OCI-LY3 (cell line): ENCODE results near the gene VASH1.

Experiments
- EZH2phosphoT487 ChIP-seq: fragments of 200-600 bp; shearing (Covaris generic); IDR thresholded peaks from 2 replicates; pipeline ENCODE4 v1.6.1; 2018; ENCODE audit warnings: antibody characterized with exemption, mixed run types, low read depth
- TF ChIP-seq, protein P1 (sequence below): fragments of 200-600, 300-600 bp; sonication (generic); IDR thresholded peaks from 2 replicates; pipeline ENCODE4 v1.5.1; 2014; ENCODE audit warnings: antibody characterized with exemption, low read length, low read depth

- TF ChIP-seq, protein P1, sequence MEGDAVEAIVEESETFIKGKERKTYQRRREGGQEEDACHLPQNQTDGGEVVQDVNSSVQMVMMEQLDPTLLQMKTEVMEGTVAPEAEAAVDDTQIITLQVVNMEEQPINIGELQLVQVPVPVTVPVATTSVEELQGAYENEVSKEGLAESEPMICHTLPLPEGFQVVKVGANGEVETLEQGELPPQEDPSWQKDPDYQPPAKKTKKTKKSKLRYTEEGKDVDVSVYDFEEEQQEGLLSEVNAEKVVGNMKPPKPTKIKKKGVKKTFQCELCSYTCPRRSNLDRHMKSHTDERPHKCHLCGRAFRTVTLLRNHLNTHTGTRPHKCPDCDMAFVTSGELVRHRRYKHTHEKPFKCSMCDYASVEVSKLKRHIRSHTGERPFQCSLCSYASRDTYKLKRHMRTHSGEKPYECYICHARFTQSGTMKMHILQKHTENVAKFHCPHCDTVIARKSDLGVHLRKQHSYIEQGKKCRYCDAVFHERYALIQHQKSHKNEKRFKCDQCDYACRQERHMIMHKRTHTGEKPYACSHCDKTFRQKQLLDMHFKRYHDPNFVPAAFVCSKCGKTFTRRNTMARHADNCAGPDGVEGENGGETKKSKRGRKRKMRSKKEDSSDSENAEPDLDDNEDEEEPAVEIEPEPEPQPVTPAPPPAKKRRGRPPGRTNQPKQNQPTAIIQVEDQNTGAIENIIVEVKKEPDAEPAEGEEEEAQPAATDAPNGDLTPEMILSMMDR, result no peak
- no peak for TF ChIP-seq EZH2phosphoT487
Measured at GRCh38 chr14:76761960-76762410, 717 bp downstream of the VASH1 start.
